ENCODE results near the gene NSUN6.

Gene NSUN6, protein sequence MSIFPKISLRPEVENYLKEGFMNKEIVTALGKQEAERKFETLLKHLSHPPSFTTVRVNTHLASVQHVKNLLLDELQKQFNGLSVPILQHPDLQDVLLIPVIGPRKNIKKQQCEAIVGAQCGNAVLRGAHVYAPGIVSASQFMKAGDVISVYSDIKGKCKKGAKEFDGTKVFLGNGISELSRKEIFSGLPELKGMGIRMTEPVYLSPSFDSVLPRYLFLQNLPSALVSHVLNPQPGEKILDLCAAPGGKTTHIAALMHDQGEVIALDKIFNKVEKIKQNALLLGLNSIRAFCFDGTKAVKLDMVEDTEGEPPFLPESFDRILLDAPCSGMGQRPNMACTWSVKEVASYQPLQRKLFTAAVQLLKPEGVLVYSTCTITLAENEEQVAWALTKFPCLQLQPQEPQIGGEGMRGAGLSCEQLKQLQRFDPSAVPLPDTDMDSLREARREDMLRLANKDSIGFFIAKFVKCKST

DNA sequence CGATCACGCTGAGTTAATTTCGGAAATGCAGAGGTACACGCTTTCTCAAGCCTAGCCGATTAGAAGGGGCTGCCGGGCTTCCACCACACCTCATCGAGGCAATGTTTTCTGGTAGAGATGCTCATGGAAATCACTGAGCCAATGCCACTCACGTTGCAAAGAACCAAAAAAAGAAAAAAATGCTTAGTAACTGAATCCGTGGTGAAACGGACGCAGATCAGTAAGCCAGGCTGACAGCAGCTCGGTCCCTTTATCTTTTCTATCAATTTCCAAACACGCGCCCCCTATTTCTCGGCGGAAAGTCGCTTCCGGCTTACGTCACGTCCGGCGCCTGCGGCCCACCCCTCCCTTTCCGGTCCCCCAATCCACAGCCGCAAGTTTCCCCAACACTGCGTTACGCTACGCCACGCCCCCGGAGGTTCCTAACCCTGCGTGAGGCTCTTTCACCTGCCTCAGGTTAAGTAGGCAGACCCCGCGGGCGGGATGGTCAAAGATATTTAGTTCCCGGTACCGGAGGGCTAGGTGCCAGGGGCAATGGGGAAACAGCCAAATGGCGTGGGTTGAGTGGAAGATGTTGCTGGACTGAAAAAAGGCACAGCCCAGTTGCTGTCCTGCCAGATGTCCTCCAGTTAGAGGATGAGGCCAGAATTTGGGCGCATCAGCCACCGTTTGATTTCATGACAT lies at the start of gene NSUN6:
NSUN6 (minus strand) TSS at position 264 of the 684 bp plus-strand sequence. CDS start 384 bp downstream, outside the sequence.
- DNase-seq, result peak; percentile 92

GRCh38 chr10:18699849-18700840 lies 48.8 kb upstream of the NSUN6 start:
- DNase-seq, result no peak

GRCh38 chr10:18690541-18690940 lies 39.2 kb upstream of the NSUN6 start:
- DNase-seq, result no peak

DNA sequence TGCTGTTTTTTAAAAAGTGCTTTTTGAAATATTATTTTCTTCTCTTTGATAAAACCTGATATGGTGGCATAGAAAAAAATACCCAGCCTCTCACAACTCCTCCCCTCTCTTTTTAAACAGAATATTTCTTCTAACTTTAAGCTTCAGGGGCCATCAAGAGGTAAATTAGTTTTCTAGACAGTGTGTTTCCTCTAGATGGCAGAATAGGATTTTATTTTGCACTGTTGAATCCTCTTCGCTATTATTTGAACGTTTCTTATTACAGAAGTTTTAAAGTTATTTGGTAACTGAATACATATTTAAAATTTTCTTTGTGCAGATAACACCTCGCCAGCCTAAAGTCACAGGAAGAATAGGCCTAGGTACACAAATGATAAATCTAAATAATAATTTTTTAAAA lies 38.1 kb upstream of the NSUN6 start:
- no peak for DNase-seq

DNA sequence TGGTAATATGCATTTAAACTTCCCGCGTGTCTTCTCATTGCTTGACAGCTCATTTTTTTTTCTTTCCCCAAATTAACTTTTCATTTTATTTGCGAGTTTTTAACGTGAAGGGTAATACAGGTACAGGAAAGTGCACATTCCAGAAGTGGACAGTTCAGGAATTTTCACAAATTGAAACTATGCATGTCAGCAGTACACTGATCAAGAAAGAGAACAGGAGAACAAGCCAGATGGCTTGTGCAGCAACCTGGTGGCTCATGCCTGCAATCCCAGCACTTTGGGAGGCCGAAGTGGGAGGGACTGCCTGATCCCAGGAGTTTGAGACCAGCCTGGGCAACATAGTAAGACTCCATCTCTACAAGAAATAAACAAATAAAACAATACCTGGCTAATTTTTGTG lies 36.3 kb upstream of the NSUN6 start:
- no peak for DNase-seq

- DNase-seq, result no peak
These were observed 35.8 kb upstream of the NSUN6 start for GRCh38 chr10:18687195-18687594.

- DNase-seq, result no peak
These were observed 34.2 kb upstream of the NSUN6 start for GRCh38 chr10:18685555-18685954.

GRCh38 chr10:18684953-18685352 lies 33.6 kb upstream of the NSUN6 start:
- no peak for DNase-seq

DNA sequence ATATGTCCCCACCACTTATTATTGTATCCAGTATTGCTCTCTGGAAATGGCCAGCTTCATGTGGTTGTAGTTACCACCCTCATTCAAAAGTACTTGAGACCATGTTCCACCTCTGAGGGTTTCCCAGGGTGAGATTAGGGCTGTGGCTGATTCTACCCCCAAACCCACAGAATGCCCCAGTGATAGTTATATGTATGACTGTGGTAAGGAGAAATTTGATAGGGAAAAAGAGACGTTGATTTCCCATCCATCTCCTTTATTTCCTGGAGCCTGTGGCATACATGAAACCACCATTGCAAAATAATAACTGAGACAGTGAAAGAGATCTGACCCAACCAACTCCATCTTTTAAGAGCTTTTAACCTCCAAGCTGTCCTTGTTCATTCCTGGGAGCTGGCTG lies 33.0 kb upstream of the NSUN6 start:
- DNase-seq, result no peak

- DNase-seq, result no peak
These were observed 32.0 kb upstream of the NSUN6 start for GRCh38 chr10:18683427-18683826.

- no peak for DNase-seq
These were observed 30.6 kb upstream of the NSUN6 start for GRCh38 chr10:18681971-18682411.

- no peak for DNase-seq
These were observed 30.0 kb upstream of the NSUN6 start for GRCh38 chr10:18681366-18681765.

DNA sequence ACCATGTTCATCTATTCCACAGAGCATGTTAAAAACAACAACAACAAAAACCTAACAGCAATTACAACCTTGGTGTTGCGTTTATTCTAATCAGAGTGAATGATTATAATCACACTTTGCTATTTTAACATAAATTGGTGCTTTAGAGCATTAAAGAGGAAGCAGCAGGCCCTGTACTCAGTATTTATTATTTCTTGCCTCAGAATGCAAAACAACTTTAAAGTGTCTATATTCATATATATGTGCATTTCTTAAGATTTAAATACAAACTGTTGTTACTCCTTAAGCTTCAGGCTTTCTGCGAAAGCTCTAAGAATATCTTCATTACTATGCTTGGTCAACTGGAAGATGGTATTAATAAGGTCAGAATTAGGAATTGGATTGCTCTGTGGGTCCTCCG lies 29.4 kb upstream of the NSUN6 start:
- no peak for DNase-seq

DNA sequence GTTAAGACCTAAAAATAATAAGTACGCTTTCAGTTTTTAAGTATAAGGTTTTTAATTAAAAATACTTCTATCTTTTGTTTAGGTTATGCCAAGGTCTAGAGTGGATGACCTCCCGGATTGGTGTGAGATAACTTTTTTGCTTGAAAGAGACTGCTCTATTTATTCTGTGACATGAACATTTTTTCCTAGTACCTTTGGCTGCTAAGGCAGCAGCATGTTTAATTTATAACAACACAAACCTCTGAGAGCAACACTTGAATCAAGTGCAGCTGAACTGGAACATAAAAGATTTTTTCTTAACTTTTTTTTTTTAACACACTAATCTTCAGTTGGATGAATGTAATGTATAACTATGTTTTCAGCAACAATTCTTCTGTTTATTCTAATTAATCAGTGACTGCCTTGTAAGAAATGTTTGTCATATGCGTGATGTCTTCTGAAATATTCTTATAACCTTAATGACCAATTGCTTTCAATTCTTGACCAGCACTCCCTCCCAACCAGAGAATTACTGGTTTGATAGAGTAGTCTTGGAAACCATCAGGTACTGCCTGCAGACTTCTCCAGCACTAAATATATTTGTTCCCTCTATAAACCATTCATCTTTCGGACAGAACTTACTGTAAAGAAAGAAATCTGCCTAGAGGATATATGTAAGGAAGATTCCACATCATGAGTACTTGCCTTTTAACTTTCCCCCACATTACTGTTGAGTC lies 23.9 kb upstream of the NSUN6 start:
- DNase-seq, result no peak

DNA sequence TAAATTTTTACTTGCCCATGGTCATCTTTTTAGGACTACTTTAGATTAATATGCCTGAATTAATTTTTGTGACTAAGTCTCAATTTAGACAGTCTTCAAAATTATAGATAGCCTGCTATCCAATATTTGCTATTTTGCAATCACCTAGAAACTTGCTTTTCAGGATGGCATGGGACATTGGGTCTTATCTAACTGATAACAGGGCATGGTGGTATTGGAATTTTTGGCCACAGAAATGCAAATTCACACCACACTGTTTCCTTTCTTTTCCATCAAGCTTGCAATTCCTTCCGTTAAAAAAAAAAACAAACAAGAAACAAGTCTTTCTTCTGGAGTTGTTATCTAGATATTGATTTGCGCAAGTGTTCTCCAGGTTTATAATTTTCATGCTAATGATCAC lies 16.6 kb upstream of the NSUN6 start:
- DNase-seq, result no peak

DNA sequence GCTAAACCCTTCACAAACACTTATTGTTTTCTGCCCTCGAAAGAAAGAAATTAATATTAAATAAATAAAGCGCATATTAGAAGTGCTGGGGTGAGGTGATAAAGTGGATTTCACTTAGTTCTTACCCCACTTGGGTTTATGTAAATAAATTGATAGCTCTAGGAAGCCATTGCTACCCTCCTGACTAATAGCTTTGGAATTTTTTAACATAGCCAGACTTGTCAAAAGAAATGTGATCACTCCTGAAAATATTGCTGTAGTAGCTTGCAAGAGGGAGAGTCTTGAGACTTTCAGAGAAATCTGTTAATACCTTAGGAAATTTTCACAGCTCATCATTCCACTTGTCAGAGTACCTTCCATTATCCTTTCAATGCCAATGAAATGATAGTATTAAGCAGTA lies 15.4 kb upstream of the NSUN6 start:
- DNase-seq, result no peak

- DNase-seq, result no peak
These were observed 14.6 kb upstream of the NSUN6 start for GRCh38 chr10:18665815-18666558.

GRCh38 chr10:18664841-18665478 lies 13.6 kb upstream of the NSUN6 start:
- DNase-seq, result no peak

GRCh38 chr10:18660816-18661431 lies 9.5 kb upstream of the NSUN6 start:
- DNase-seq, result no peak

DNA sequence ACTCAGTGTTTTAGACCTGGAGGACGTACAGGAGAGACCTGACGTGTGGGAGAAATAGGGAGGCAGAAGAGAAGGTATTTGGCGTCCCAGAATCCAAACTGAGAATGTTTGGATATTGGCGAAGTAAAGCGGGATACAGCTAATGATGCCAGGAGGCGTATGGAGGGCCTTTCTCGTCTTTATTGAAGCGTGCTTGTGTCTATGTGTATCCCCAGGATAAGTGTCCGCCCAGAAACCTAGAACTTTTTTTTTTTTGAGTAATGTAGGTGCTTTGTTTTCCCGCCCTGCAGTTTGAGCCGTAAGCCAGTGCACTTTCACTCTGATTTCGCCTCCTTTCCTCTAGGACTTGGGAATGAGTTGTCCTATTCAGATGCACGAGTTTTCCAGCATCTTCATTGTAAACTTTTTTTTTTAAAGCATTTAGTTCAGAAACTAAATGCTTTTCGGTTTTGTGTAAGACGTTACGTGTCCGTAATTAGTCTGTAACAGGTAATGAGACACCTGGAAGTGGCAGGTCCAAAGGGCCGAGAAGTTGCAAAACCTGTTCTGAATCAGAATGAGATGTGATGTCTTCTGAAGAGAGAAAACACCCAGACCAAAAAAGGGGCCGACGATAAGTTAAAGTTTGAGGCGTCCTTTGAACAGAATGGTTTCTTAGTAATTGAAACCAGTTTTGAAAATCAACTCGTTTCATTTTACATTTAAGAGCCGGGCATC lies 8.6 kb upstream of the NSUN6 start:
- DNase-seq, result no peak
